ENCODE data around the gene LIME1.

DNA sequence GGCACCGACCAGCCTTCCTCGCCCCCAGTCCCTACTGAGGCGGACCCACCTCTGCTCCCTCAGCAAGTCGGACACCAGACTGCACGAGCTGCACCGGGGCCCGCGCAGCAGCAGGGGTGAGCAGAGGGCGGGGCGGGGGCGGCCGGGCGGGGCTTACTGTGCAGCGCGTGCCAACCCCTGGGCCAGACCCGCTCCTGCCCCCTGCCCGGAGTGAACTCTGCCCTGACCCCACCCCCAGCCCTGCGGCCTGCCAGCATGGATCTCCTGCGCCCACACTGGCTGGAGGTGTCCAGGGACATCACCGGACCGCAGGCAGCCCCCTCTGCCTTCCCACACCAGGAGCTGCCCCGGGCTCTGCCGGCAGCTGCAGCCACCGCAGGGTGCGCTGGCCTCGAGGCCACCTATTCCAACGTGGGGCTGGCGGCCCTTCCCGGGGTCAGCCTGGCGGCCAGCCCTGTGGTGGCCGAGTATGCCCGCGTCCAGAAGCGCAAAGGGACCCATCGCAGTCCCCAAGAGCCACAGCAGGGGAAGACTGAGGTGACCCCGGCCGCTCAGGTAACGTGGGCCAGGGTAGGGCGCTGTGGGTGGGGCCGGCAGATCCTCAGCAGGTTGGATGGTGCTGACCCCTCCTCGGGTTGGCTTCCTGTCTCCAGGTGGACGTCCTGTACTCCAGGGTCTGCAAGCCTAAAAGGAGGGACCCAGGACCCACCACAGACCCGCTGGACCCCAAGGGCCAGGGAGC lies 1.7 kb downstream of the LIME1 start:
- TF ChIP-seq POLR2A (IDR thresholded peaks at IDR 0.05; ENCODE audit: low read depth, low read length) (no peak), SMC3 (IDR thresholded peaks at IDR 0.05; ENCODE audit: low read depth, low read length) (no peak), CTCF (conservative IDR thresholded peaks at IDR 0.05; ENCODE audit: low read depth, low read length) (no peak), RFX5 (IDR thresholded peaks at IDR 0.05; ENCODE audit: low read depth, low read length) (no peak)

Measured in IMR-90 (cell line).